ENCODE data around the gene BAIAP2L2. TPM values are rescaled to one million over a fixed set of nuclear protein-coding genes. Genes with fewer than 3 reads are reported as not detected.

The BAIAP2L2 gene
- total and polyA plus RNA-seq, 10 of the 15 experiments (the other 5 are each of a cell fraction or from before 2014, with no cell fraction given): 0.08 to 0.38 (median 0.14) TPM; not detected in 6

DNA sequence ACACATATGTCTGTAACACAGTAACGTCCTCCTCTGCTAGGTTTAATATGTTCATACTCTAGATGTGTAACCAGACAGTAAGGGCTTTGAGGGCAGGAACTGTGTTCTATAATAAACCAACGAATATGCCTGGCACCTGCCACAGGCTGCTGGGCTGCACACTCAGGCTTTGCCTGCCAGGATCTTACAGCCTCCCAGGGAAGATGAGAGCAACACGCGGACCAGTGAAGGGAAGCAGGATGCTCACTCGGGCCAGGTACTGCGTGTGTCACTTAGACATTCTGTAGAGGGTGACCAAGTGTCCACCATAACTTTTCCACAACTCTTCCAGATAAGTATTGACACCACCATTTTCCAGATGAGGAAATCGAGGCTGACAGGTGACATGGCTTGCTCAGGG, 21.7 kb upstream of the BAIAP2L2 start:
- TF ChIP-seq, protein P1, sequence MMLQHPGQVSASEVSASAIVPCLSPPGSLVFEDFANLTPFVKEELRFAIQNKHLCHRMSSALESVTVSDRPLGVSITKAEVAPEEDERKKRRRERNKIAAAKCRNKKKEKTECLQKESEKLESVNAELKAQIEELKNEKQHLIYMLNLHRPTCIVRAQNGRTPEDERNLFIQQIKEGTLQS (IDR thresholded peaks at IDR 0.05; ENCODE audit: borderline replicate concordance, extremely low read depth, low read depth, low read length): no peak
- no peak for TF ChIP-seq ZNF622 (IDR thresholded peaks at IDR 0.05)
- TF ChIP-seq SMAD5 (IDR thresholded peaks at IDR 0.05; ENCODE audit: low read depth): no peak
- TF ChIP-seq RFX5 (IDR thresholded peaks at IDR 0.05; ENCODE audit: low read depth, low read length): no peak
- no peak for TF ChIP-seq POU2F2 (IDR thresholded peaks at IDR 0.05; ENCODE audit: borderline replicate concordance, low read depth, low read length)
- no peak for TF ChIP-seq EZH2 (IDR thresholded peaks at IDR 0.05; ENCODE audit: borderline replicate concordance, control insufficient read depth, low read depth, low read length)
- TF ChIP-seq BACH1 (IDR thresholded peaks at IDR 0.05; ENCODE audit: borderline replicate concordance): no peak
- TF ChIP-seq CREM (IDR thresholded peaks at IDR 0.05; ENCODE audit: low read depth): no peak
- TF ChIP-seq EP300 (IDR thresholded peaks at IDR 0.05; ENCODE audit: borderline replicate concordance in 1 of 2, control insufficient read depth in 1 of 2, low read depth in 2 of 2, low read length in 2 of 2): no peak
- TF ChIP-seq ZNF217 (IDR thresholded peaks at IDR 0.05): no peak
- TF ChIP-seq SMARCA5 (IDR thresholded peaks at IDR 0.05): no peak
- TF ChIP-seq, protein P2, sequence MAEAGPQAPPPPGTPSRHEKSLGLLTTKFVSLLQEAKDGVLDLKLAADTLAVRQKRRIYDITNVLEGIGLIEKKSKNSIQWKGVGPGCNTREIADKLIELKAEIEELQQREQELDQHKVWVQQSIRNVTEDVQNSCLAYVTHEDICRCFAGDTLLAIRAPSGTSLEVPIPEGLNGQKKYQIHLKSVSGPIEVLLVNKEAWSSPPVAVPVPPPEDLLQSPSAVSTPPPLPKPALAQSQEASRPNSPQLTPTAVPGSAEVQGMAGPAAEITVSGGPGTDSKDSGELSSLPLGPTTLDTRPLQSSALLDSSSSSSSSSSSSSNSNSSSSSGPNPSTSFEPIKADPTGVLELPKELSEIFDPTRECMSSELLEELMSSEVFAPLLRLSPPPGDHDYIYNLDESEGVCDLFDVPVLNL (IDR thresholded peaks at IDR 0.05; ENCODE audit: low read depth, low read length): no peak
- TF ChIP-seq ZNF24 (IDR thresholded peaks at IDR 0.05): no peak
- TF ChIP-seq ESRRA (IDR thresholded peaks at IDR 0.05; ENCODE audit: low read length): no peak
- TF ChIP-seq ASH2L (IDR thresholded peaks at IDR 0.05; ENCODE audit: borderline replicate concordance, low read depth): no peak
- TF ChIP-seq, protein P3, sequence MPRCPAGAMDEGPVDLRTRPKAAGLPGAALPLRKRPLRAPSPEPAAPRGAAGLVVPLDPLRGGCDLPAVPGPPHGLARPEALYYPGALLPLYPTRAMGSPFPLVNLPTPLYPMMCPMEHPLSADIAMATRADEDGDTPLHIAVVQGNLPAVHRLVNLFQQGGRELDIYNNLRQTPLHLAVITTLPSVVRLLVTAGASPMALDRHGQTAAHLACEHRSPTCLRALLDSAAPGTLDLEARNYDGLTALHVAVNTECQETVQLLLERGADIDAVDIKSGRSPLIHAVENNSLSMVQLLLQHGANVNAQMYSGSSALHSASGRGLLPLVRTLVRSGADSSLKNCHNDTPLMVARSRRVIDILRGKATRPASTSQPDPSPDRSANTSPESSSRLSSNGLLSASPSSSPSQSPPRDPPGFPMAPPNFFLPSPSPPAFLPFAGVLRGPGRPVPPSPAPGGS (IDR thresholded peaks at IDR 0.05; ENCODE audit: borderline replicate concordance, insufficient read depth, low read depth, low read length, poor library complexity, severe bottlenecking): no peak
- TF ChIP-seq, protein P4, sequence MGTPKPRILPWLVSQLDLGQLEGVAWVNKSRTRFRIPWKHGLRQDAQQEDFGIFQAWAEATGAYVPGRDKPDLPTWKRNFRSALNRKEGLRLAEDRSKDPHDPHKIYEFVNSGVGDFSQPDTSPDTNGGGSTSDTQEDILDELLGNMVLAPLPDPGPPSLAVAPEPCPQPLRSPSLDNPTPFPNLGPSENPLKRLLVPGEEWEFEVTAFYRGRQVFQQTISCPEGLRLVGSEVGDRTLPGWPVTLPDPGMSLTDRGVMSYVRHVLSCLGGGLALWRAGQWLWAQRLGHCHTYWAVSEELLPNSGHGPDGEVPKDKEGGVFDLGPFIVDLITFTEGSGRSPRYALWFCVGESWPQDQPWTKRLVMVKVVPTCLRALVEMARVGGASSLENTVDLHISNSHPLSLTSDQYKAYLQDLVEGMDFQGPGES (IDR thresholded peaks at IDR 0.05): no peak
- no peak for TF ChIP-seq PAX5 (IDR thresholded peaks at IDR 0.05; ENCODE audit: borderline replicate concordance, low read depth, low read length)
- TF ChIP-seq, protein P5, sequence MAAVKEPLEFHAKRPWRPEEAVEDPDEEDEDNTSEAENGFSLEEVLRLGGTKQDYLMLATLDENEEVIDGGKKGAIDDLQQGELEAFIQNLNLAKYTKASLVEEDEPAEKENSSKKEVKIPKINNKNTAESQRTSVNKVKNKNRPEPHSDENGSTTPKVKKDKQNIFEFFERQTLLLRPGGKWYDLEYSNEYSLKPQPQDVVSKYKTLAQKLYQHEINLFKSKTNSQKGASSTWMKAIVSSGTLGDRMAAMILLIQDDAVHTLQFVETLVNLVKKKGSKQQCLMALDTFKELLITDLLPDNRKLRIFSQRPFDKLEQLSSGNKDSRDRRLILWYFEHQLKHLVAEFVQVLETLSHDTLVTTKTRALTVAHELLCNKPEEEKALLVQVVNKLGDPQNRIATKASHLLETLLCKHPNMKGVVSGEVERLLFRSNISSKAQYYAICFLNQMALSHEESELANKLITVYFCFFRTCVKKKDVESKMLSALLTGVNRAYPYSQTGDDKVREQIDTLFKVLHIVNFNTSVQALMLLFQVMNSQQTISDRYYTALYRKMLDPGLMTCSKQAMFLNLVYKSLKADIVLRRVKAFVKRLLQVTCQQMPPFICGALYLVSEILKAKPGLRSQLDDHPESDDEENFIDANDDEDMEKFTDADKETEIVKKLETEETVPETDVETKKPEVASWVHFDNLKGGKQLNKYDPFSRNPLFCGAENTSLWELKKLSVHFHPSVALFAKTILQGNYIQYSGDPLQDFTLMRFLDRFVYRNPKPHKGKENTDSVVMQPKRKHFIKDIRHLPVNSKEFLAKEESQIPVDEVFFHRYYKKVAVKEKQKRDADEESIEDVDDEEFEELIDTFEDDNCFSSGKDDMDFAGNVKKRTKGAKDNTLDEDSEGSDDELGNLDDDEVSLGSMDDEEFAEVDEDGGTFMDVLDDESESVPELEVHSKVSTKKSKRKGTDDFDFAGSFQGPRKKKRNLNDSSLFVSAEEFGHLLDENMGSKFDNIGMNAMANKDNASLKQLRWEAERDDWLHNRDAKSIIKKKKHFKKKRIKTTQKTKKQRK (IDR thresholded peaks at IDR 0.05; ENCODE audit: low read depth, low read length): no peak
- in situ Hi-C loops (cut with MboI) (no loop called here), intact Hi-C loops (cut with micrococcal nuclease; ENCODE audit: unreplicated experiment) (no loop called here)
- Histone ChIP-seq H2AFZ (ENCODE audit: control insufficient read depth, low read depth, low read length) (no peak overlapping the region), H3K9me3 (replicated peaks; ENCODE audit: control insufficient read depth, insufficient read depth, low read length) (no peaks in the 10 kb centered on the region), H3K4me1 (ENCODE audit: control insufficient read depth, insufficient read depth, low read length) (no peaks in the 10 kb centered on the region), H3K27me3 (replicated peaks in 1 of 2; ENCODE audit: control insufficient read depth in 2 of 2, insufficient read depth in 2 of 2, low read length in 1 of 2) (no peaks in the 10 kb centered on the region), H3K9ac (ENCODE audit: control insufficient read depth, insufficient read depth, low read length) (no peak overlapping the region), H3K36me3 (ENCODE audit: control insufficient read depth in 2 of 2, insufficient read depth in 2 of 2, low read length in 1 of 2) (peaks cover 3 to 6% of the 10 kb centered on the region in 2 experiments), H3K27ac (ENCODE audit: control insufficient read depth, insufficient read depth) (no peak overlapping the region), H3K79me2 (ENCODE audit: control insufficient read depth, insufficient read depth, low read length) (no peaks in the 10 kb centered on the region), H4K20me1 (ENCODE audit: control insufficient read depth, insufficient read depth) (no peaks in the 10 kb centered on the region), H3K4me2 (ENCODE audit: control insufficient read depth, insufficient read depth) (no peak overlapping the region), H3K4me3 (no peak overlapping the region)
- ChIA-PET CTCF (interaction anchor here (0.7 kb wide), 1 partner anchor 11 kb away, joined by 3 read pairs; no protein-coding TSS in a partner anchor), POLR2A (no interaction called here), SMC1A (ENCODE audit: uncharacterized antibody, unreplicated experiment) (no interaction called here), RAD21 (ENCODE audit: unreplicated experiment) (interaction anchor here (0.5 kb wide), 1 partner anchor 62 kb away, joined by 5 read pairs; no protein-coding TSS in a partner anchor)
- DNase-seq (ENCODE audit: low read depth, low spot score) (no peak), ATAC-seq (no peak), FAIRE-seq (no peak)
- BruUV-seq (replicated peaks): no TSS peak
- 80% methylated on average over 7 of the region's 7 CpGs for WGBS (ENCODE audit: insufficient coverage, insufficient replicate concordance, low lambda C conversion rate, missing lambda C conversion rate)

Measured in GM12878 (cell line).